Head of caudate nucleus (tissue), 42 donors: Measurements from ENCODE around the gene SLC8A1.

Source experiments
- DNase-seq, 42 donors: peaks; one replicate each; pipeline versions ENCODE4 v3.0.0 to v3.0.0-alpha.2; 2020 to 2021; ENCODE audit warnings: mixed read lengths in 7 of 42
- intact Hi-C: fragments of 100-400 bp; cut with DNase I; formaldehyde crosslinking; loops from one replicate; pipeline ENCODE4 v1.15.0; 2022

The SLC8A1 gene

DNA sequence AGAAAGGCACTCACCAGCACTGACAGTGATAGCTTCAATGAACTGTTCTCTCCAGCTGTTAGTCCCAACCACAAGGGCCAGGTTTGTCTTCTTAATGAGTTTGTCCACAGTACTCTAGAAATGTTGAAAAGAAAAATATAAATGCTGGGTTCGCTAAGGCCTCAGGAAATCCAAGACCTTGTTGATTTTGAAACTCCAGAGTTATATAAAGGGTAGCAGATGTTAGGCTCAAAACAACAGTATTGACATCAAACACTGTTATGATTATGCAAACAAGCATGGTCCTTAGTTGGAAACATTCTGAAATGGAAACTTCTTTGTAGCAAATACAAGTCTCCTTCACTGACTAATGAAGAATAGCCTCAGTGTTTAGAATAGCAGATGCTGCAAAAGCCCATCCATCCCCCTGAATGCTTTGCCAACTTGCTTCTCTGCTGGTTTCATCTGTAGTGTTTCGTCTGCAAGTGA, 291.1 kb downstream of the SLC8A1 start:
- intact Hi-C loops, result no loop called here
- peak in 1 of 42 donors; percentile 11 for DNase-seq

GRCh38 chr2:40159333-40159732, 292.6 kb downstream of the SLC8A1 start:
- intact Hi-C loops, result no loop called here
- no peak for DNase-seq

DNA sequence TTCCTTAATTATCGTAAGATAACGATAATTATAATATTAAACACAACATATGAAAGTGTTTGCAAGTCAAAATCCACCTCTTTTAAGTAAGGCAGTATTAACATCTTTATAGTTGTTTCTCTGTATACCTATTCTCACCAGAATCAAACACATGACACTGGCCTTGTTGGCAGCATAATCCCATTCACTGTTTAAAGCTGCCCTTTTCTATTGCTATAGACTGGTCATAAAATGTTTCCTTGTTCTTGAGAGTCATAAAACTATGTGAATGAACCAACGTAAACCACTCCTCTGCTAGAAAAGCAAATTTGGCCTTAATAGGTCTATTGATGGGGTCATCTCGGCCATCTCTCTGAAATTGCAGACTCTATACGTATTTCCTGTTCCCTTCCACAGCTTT, 293.1 kb downstream of the SLC8A1 start:
- DNase-seq, result no peak
- intact Hi-C loops, result no loop called here

DNA sequence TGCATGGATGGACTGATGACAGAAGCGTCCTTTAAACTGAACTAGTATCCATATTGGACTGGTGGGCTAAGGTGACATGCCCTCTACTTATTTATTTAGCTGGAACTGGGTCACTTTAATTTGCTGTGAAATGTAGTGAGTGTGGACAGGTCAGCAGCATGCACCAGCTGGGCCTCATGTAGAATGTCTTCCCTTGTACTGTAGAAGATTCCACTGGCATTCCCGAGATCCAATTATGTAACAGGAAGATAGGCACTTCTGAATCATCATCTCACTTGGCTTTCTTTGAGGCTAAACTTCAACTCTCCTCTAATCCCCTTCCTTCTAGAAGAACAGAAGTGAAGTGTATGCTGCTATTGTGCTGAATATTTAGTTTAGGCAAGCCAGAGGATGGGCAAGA, 296.2 kb downstream of the SLC8A1 start:
- no peak for DNase-seq
- intact Hi-C loops, result no loop called here

DNA sequence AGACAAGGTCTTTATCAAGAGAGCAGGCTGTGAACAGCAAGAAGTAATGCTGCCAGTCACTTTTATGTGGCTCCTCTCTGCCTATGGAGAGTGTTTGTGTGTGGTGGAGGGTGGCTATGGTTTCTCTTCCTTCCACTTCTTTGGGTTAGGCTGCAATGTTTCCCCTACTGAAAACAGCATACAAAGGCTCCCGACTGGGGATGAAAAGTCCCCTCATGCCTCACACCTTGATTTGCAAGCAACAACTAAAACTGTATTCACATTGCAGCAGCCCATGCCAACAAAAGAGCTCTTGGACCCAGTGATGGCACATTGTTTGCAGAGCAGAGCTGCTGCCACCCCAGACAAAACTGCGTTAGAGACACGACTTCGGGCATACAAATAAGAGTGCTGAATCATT, 301.6 kb downstream of the SLC8A1 start:
- intact Hi-C loops, result no loop called here
- DNase-seq, result peak in 20 of 42 donors; percentile 5 to 64 (median 16)

DNA sequence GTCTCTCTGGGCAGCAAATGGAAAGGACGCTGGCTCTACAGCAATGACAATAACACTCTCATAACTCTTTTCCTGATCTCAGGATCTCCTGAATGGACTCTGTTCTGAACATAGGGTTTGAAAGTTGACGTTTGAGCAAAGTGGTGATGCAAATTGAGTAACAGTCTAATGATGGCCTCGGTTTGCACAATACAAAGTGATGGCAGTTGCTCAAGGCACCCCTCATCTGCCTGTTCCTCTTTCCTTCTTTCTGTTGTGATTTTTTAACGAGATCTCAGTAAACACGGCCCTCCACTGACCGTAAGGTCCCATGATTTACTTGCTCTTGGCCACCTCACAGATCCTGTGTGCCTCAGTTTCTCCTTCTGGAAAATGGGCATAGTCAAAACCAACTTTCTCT, 303.6 kb downstream of the SLC8A1 start:
- intact Hi-C loops, result no loop called here

DNA sequence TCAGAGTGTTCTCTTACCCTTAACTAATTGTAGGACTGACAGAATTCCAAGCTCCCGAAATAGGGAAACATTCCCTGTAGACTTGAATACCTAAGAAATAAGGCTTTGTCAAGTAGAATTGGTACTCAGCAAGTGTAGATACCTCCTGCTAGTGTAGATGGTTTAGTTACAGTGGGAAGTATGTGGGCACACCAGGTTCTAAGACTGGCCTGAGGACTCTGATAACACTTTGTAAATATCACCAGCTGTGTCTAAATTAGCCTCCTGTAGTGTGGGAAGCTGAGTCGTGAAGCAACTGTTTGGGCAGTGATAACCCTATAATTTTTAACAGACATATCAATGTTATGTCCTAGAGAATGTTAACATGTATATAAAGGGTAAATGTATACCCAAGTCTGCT, 304.5 kb downstream of the SLC8A1 start:
- no peak for DNase-seq
- intact Hi-C loops, result no loop called here

More for the DNA sequence above, 303.6 kb downstream of the SLC8A1 start:
- no peak for DNase-seq

DNA sequence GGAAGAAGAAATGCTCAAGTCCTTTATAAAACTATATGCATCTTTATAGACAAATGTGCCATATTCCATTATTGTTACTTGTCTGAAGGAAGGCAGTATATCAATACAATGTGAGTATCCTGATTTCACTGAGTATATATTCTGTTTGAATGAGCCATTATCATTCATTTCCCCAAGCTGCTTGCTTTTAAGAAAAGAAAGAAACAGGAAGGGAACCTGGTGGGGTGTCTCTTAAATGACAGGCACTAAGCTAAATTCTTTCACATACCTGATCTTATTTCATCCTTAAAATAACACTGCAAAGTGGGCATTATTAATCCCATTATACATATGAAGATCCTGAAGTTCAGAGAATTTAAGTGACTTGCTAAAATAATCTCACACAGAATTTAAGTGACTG, 307.9 kb downstream of the SLC8A1 start:
- intact Hi-C loops, result no loop called here
- no peak for DNase-seq

DNA sequence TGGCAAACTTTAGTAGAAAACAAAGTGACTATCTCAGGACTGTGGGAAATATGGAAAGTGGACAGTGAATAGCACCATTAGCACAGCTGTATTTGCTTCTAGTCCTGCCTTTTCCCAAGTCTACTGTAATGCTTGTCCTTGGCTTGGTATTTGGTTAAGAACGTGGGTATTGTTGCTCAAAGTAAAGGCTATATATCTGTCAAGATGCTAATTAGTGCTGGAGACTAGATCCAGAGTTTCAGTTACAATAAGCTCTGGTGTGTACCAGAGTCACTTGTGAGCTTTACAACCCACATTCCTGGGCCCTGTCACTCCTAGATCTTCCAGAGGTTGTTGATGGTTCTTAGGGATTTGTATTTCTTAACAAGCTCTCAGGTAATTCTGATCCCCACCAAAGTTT, 313.6 kb downstream of the SLC8A1 start:
- DNase-seq, result no peak
- intact Hi-C loops, result no loop called here

GRCh38 chr2:40131081-40131704, 320.7 kb downstream of the SLC8A1 start:
- intact Hi-C loops, result no loop called here
- peak in 7 of 42 donors; percentile 16 to 69 (median 28) for DNase-seq

DNA sequence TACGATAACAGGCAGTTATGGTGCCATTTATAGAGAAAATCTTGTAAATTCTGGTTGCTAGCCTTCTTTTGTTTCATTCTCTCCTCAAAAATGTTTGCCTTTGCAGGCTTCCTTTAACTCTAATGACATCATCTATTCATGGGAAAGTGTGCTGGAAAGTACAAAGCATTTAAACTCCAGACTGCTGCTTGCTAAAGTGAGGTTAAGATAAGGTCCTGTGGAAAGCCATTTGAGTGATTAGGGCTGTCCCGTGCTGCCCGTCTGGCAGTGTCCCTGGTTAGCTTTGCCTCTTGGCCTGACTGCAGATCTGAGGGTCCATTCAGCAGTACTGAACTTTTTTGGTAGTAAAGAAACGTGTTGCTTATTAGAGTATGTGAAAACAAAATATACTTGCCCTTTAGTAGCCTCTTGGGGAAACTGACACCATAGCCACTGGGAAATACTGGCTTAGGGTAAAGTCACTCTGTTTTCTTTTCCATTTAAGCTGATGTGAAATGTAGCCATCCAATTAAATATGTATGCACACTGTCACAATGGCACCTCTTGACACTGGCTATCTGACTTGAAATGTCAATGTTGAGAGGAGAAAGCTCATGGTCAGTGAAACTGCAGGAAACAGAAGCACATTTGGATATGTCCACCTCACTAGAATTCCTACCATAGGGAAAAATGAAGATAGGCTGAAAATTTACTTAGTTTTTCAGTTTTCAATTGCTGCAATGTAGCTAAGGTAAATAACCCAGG, 321.5 kb downstream of the SLC8A1 start:
- intact Hi-C loops, result no loop called here
- DNase-seq, result no peak

DNA sequence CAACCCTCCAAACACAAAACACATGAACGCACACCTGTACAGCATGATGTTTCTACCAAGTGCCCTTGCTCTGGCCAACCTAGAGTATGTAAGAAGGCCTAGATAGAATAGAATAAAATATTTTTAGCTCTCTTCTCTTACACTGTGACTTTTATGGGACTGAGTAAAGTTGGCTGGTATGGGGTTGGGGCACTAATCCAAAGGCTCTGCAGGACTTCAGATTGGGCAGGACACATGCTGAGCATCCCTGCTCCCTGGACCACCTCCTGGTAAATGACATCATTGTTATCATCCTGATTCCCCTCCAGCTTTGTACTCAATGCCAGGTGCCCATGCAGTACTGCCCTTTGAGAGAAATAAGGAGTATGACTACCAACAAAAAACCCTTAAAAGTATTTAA, 322.2 kb downstream of the SLC8A1 start:
- intact Hi-C loops, result no loop called here
- no peak for DNase-seq

DNA sequence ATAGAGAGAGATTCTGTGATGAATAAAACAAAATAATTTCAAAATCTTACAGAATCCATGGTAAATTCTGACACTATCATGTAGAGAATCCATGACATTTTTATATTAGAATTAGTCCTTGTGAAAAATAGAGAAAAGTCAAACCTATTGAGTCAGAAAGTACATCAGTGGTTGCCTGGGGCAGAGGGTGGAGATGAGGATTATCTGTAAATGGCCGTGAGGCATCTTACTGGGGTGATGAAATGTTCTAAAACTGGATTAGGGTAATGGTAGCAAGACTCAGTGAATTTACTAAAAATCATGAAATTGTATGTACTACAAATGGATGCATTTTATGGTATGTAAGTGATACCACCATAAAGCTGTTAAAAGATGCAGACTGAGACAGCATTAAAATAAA, 323.1 kb downstream of the SLC8A1 start:
- intact Hi-C loops, result no loop called here
- DNase-seq, result no peak

DNA sequence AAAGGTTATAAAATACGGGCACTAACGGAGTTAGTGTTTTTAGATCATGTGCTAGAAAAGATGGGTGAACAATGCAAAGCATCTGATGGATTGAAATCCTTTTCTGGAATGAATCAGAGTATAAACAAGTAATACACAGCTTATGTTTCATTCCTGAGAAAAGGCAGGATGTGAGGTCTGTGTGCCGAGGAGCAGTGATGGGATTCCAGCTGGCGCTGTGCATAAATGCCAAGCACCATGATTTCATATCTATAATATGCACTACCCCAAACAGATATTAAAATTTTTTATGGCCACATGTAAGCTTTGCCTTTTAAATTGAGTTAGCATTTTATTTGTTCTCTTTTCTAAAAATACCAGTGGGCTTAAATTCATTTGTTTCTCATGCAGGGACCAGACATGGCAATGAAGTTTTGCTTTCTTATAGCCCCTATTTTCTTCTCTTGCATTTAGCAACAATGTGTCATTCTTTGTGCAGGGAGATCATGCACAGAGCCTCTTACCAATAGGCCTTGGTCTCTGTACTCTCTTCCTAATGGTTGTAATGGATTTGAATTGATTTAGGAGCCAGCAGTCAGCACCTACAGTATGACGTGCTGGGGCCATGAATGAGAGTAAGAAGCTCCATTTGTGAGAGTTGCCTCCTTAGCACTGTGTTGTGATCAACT, 323.9 kb downstream of the SLC8A1 start:
- intact Hi-C loops, result no loop called here
- DNase-seq, result no peak

GRCh38 chr2:40127146-40127545, 324.7 kb downstream of the SLC8A1 start:
- no peak for DNase-seq
- intact Hi-C loops, result no loop called here

DNA sequence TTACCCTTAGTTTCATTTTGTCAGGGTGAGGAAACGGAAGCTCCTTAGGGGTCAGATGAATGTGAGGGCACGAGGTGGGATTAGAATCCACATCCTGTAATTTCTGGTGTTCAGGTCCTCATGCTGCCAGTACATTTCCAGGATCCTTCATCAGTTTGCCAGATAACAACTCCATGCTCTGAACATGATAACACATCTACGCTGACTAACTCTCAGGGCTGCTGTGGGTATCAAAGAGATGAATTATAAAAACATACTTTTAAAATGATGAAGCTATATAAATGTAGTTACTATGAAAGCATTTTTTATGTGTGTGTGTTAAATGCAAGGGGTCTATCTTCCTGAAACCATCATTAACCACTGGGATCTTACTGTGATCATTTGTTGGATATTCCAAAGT, 325.9 kb downstream of the SLC8A1 start:
- intact Hi-C loops, result no loop called here
- no peak for DNase-seq

- DNase-seq, result no peak
- intact Hi-C loops, result no loop called here
Observed at GRCh38 chr2:40123746-40124145, 328.1 kb downstream of the SLC8A1 start.

- no peak for DNase-seq
- intact Hi-C loops, result no loop called here
Observed at GRCh38 chr2:40123326-40123725, 328.6 kb downstream of the SLC8A1 start.

DNA sequence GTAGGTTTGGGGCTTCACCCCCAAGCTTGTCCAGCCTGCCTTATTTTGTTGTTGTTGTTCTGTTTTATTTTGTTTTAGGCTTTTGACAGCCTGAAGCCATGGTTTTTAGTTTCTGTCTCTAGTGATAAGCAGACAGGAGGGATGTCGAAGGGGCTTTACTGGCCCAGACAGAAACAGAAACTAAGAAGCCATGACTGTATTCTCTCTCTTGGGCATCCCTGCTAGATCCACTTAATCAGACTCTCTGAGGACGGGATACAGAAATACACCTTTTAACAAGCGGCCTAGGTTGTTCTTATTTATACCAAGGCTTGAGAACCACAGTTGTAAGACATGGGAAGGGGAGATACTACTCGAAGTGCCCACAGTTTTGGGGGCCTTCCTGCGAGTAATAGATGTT, 330.9 kb downstream of the SLC8A1 start:
- no peak for DNase-seq
- intact Hi-C loops, result no loop called here

GRCh38 chr2:40120026-40120425, 331.9 kb downstream of the SLC8A1 start:
- DNase-seq, result no peak
- intact Hi-C loops, result no loop called here

DNA sequence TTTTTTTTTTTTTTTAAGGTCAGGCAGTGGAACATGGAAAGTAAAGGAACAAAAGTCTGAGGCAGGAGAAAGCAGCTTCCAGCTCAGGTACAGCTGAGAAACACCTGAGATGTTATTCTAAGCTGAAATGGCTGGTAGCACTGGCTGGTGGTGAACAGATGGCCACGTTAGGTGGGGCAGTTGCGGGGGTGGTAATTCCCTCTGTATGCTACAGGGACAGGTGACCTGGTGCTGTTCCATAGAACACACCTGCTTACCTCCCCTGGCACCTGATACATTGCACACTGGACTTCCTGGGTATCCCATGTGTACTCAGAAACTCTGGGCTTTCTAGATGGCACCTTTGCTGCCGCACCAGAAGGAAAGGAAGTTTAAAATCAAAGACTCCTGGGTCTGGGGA, 333.3 kb downstream of the SLC8A1 start:
- intact Hi-C loops, result no loop called here
- no peak for DNase-seq
